ENCODE data around the gene VPS26C. TPM values are rescaled to one million over a fixed set of nuclear protein-coding genes. Genes with fewer than 3 reads are reported as not detected.
"Not testable (repeated sequence)": the region's sequence is repeated elsewhere in the genome, so short reads cannot be mapped to it uniquely, and the experiment has no call there.

Gene VPS26C
- total RNA-seq, result 10 to 100 TPM; 37.6 to 57.5 (median 47.0) TPM
- 10 to 100 TPM; 22.3 to 27.6 TPM for polyA plus RNA-seq
- long read RNA-seq, donor 1, transcript VPS26C-201 (8 exons, 3,256 nt), result major isoform, 30 of 65 reads
- long read RNA-seq, donor 1, partial matches to known transcripts, result 23 of 65 reads
- long read RNA-seq, donor 1, other reads (novel, unspliced or antisense), result 6 of 65 reads
- long read RNA-seq, donor 2, transcript VPS26C-201 (8 exons, 3,256 nt), result major isoform, 37 of 62 reads
- long read RNA-seq, donor 2, partial matches to known transcripts, result 5 of 62 reads
- long read RNA-seq, donor 2, other reads (novel, unspliced or antisense), result 13 of 62 reads
- long read RNA-seq, donor 3, transcript VPS26C-201 (8 exons, 3,256 nt), result major isoform, 55 of 136 reads
- long read RNA-seq, donor 3, transcript VPS26C-209 (9 exons, 1,013 nt), result minor isoform, 7 of 136 reads
- long read RNA-seq, donor 3, transcript VPS26C-207 (7 exons, 937 nt), result minor isoform, 12 of 136 reads
- long read RNA-seq, donor 3, partial matches to known transcripts, result 20 of 136 reads
- long read RNA-seq, donor 3, other reads (novel, unspliced or antisense), result 38 of 136 reads

DNA sequence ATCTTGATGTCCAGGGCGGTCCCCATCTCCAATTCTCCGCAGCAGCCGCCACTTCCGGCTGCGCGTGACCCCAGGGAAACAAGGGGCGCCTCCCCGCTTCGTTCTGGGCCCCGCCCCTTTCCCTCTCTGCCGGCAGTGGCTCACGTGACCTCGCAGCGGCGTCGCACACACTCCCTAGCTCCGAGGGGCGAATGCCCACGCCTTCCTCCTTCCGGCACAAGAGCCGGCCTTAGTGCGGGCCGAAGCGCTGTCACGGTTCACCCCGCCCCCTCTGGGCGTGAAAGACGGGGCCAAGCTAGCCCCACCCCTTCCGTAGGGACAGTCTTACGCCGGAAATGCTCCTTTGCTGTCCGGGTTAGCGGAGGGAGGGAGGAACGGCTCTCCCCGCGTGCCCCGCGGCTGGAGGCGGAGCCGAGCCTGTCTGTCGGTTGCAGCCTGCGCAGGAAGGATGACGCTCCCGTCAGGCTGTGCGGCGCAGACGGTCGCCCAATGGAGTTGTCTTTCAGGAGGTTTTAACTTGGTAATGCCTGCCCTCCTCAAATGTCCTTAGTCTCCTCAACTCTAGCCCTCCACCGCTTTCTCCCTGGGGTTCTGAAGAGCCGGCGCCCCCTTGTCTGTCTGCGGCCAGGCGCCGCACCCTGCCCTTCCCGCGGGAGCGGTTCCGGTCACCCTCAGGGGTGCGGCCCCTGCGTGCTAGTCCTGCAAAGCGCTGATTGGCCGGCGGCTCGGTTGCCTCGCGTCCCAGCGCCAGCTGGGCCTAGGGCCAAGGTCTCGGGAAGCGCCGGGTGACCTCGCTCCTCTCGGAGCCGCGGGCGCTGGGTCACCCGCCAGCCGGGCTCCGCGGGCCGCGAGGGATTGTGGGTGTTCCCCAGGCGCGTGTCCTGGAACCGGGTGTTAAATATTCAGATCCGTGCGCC, at the start of gene VPS26C:
TSS of gene VPS26C (minus strand) at position 66 of the 917 bp plus-strand sequence. CDS start at position 26, 40 bp downstream.
- 0 to 1% methylated on average over 86 of the region's 86 CpGs for WGBS, 2 donors
- ATAC-seq, result peak; percentile 94 to 98 (median 96)
- peak; percentile 98 for DNase-seq
- H3K4me3 ChIP-seq, result peak within 1 kb of the TSS; percentile 59 to 93 (median 89)
- no peaks in the 10 kb centered on the region for H3K36me3 ChIP-seq
- H3K27ac ChIP-seq, result peak within 1 kb of the TSS; percentile 95 to 99 (median 97)
- TF ChIP-seq, protein P1, sequence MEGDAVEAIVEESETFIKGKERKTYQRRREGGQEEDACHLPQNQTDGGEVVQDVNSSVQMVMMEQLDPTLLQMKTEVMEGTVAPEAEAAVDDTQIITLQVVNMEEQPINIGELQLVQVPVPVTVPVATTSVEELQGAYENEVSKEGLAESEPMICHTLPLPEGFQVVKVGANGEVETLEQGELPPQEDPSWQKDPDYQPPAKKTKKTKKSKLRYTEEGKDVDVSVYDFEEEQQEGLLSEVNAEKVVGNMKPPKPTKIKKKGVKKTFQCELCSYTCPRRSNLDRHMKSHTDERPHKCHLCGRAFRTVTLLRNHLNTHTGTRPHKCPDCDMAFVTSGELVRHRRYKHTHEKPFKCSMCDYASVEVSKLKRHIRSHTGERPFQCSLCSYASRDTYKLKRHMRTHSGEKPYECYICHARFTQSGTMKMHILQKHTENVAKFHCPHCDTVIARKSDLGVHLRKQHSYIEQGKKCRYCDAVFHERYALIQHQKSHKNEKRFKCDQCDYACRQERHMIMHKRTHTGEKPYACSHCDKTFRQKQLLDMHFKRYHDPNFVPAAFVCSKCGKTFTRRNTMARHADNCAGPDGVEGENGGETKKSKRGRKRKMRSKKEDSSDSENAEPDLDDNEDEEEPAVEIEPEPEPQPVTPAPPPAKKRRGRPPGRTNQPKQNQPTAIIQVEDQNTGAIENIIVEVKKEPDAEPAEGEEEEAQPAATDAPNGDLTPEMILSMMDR (IDR thresholded peaks at IDR 0.05), result no peak
- peaks cover 5 to 46% (median 35%) of the 10 kb centered on the region in 9 donors for H3K4me1 ChIP-seq
- no peaks in the 10 kb centered on the region for H3K27me3 ChIP-seq
- H3K9me3 ChIP-seq, result no peaks in the 10 kb centered on the region
- intact Hi-C loops (cut with DNase I), result loop anchor here in 9 of 10 donors (1.0 to 10.0 kb wide), 19 partner anchors 45 to 317 kb away; partner anchors contain the start of gene DYRK1A (in 6 of the 9)

GRCh38 chr21:37316072-37316471, 48.9 kb upstream of the VPS26C start:
- peaks cover 0 to 47% (median 20%) of the 10 kb centered on the region in 11 donors for H3K9me3 ChIP-seq
- H3K4me3 ChIP-seq, DNase-seq, H3K36me3 ChIP-seq, H3K4me1 ChIP-seq, H3K27ac ChIP-seq, H3K27me3 ChIP-seq, ATAC-seq: not testable (repeated sequence)
- intact Hi-C loops (cut with DNase I), result loop anchor here in 1 of 10 donors (5.0 kb wide), 1 partner anchor 44 kb away; no protein-coding TSS in a partner anchor
- WGBS, 2 donors, result 86 to 95% methylated on average over 2 of the region's 2 CpGs

- Histone ChIP-seq H3K9me3 (no peaks in the 10 kb centered on the region), H3K4me1 (peaks cover 0 to 4% (median 0%) of the 10 kb centered on the region in 9 donors), H3K27me3 (no peaks in the 10 kb centered on the region), H3K36me3 (no peaks in the 10 kb centered on the region), H3K4me3 (no peak overlapping the region), H3K27ac (no peak overlapping the region)
- ATAC-seq (no peak), DNase-seq (no peak)
- TF ChIP-seq, protein P1 (IDR thresholded peaks at IDR 0.05), result no peak
- WGBS, 2 donors, result 73 to 79% methylated on average over 4 of the region's 4 CpGs
- intact Hi-C loops (cut with DNase I), result no loop called here
These were observed 33.1 kb upstream of the VPS26C start for GRCh38 chr21:37300114-37300751.

- no peaks in the 10 kb centered on the region for H3K27me3 ChIP-seq
- DNase-seq (no peak), ATAC-seq (no peak)
- no peak overlapping the region for H3K27ac ChIP-seq
- no peak overlapping the region for H3K4me3 ChIP-seq
- intact Hi-C loops (cut with DNase I), result no loop called here
- 89 to 91% methylated on average over 7 of the region's 7 CpGs for WGBS, 2 donors
- H3K9me3 ChIP-seq, result no peaks in the 10 kb centered on the region
- peaks cover 0 to 31% (median 23%) of the 10 kb centered on the region in 9 donors for H3K4me1 ChIP-seq
- TF ChIP-seq, protein P1 (IDR thresholded peaks at IDR 0.05), result no peak
- no peaks in the 10 kb centered on the region for H3K36me3 ChIP-seq
These were observed 30.2 kb upstream of the VPS26C start for GRCh38 chr21:37297364-37297763.
